ENCODE results near the gene LRMDA. TPM values are rescaled to one million over a fixed set of nuclear protein-coding genes. Genes with fewer than 3 reads are reported as not detected.

The LRMDA gene
- total and polyA plus RNA-seq, 2 of the 4 experiments (the other 2 are of a cell fraction), result 0.07 TPM; not detected in 1

DNA sequence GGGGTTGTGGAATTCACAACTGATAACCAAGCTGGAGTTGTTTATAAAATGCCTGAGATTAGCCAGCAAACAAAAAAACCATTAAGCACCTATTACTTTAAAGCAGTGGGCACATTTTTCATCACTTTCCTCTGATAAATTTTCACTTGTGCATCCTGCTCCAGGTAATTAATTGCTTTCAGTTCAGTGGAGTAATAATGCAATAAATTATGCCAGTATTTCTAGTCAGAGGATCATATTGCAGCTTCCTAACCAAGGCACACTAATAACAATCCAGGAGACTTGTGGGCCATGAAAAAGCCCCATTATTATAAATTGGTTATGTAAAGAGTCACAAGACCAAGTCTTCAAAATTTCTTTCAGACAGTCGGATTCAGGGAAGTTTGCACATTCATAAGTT, 193.2 kb downstream of the LRMDA start:
- intact Hi-C loops (cut with micrococcal nuclease) (no loop called here), dilution Hi-C loops (cut with HindIII; ENCODE audit: low sequenced_read_pairs, unreplicated experiment) (no loop called here), in situ Hi-C loops (cut with MboI; ENCODE audit: low sequenced_read_pairs) (no loop called here)
- WGBS, 2 experiments (ENCODE audit: extremely low coverage in 2 of 2, insufficient read length in 1 of 2), result 56% methylated on average over 1 of the region's 1 CpG; no CpG with 5 or more reads in 1 of the 2 experiments
- Histone ChIP-seq H3K9ac (ENCODE audit: low read depth, low read length) (no peak overlapping the region), H2BK15ac (ENCODE audit: low read depth, low read length) (no peak overlapping the region), H2AK5ac (ENCODE audit: low read depth, low read length) (no peak overlapping the region), H3K36me3 (ENCODE audit: control insufficient read depth, insufficient read depth, low read length) (no peaks in the 10 kb centered on the region), H3K18ac (ENCODE audit: low read depth, low read length) (no peak overlapping the region), H3K27me3 (ENCODE audit: control insufficient read depth, insufficient read depth, low read length) (peaks cover 4% of the 10 kb centered on the region; the same call in 1 of the 2 replicates), H2BK5ac (ENCODE audit: low read depth, low read length, poor library complexity, severe bottlenecking) (no peak overlapping the region), H3K56ac (ENCODE audit: extremely low read depth, insufficient read depth, low read length) (no peak overlapping the region), H3K4me3 (ENCODE audit: insufficient read depth, low read depth, low read length) (no peak overlapping the region), H2AK9ac (replicated peaks; ENCODE audit: low read depth, low read length, poor library complexity) (no peak overlapping the region), H4K91ac (ENCODE audit: insufficient read depth, low read depth, low read length) (no peak overlapping the region), H3K14ac (replicated peaks; ENCODE audit: low read depth, low read length) (no peak overlapping the region), H3K9me1 (ENCODE audit: insufficient read depth, low read length) (no peaks in the 10 kb centered on the region), H2AFZ (replicated peaks; ENCODE audit: low read length, poor library complexity) (no peak overlapping the region), H3K9me3 (ENCODE audit: control insufficient read depth, insufficient read depth, low read length) (no peaks in the 10 kb centered on the region), H4K5ac (ENCODE audit: low read depth, low read length) (no peak overlapping the region), H3K4me2 (ENCODE audit: low read depth, low read length) (no peak overlapping the region), H2BK20ac (ENCODE audit: low read depth, low read length) (no peak overlapping the region), H2BK120ac (ENCODE audit: low read depth, low read length) (no peak overlapping the region), H3K27ac (ENCODE audit: insufficient read depth, low read length) (no peak overlapping the region), H4K20me1 (ENCODE audit: insufficient read depth, low read length) (no peaks in the 10 kb centered on the region), H3K79me1 (ENCODE audit: low read depth in 1 of 2, low read length in 2 of 2) (no peaks in the 10 kb centered on the region), H3K4me1 (ENCODE audit: control insufficient read depth, insufficient read depth, low read length) (no peaks in the 10 kb centered on the region), H4K8ac (ENCODE audit: low read depth in 2 of 2, low read length in 2 of 2) (no peak overlapping the region), H3K4ac (ENCODE audit: low read depth, low read length) (no peak overlapping the region), H3K23ac (ENCODE audit: low read depth, low read length) (no peak overlapping the region)
- CTCF ChIA-PET, result no interaction called here
- no TSS peak for BruUV-seq (replicated peaks)
- no peak for ATAC-seq (ENCODE audit: low read depth)
- TF ChIP-seq MAZ (IDR thresholded peaks at IDR 0.05; ENCODE audit: borderline replicate concordance, low read depth, low read length) (no peak), ELK1 (IDR thresholded peaks at IDR 0.05; ENCODE audit: borderline replicate concordance, low read depth, low read length) (no peak), CHD1 (IDR thresholded peaks at IDR 0.05; ENCODE audit: low read depth, low read length) (no peak), BHLHE40 (IDR thresholded peaks at IDR 0.05; ENCODE audit: low read depth, low read length) (no peak), NFE2L2 (IDR thresholded peaks at IDR 0.05; ENCODE audit: low read depth, low read length) (no peak), RCOR1 (IDR thresholded peaks at IDR 0.05; ENCODE audit: insufficient replicate concordance, low read length) (no peak)
- no peak for DNase-seq
- POLR2A ChIA-PET (ENCODE audit: unreplicated experiment), result no interaction called here

Measured in IMR-90 (cell line).